Measurements from ENCODE around the gene POU6F2. TPM values are rescaled to one million over a fixed set of nuclear protein-coding genes. Genes with fewer than 3 reads are reported as not detected.

Gene POU6F2
- total RNA-seq, 1 experiment from 2014 or later: not detected

GRCh38 chr7:39458061-39458745 lies 480.5 kb downstream of the POU6F2 start:
- DNase-seq (ENCODE audit: low spot score): peak; percentile 30
- TF ChIP-seq CTCF (conservative IDR thresholded peaks at IDR 0.05; ENCODE audit: low read depth, low read length) (no peak), EZH2 (IDR thresholded peaks at IDR 0.05; ENCODE audit: borderline replicate concordance, low read depth, low read length, poor library complexity, severe bottlenecking) (no peak)
- H3K4me1 ChIP-seq (ENCODE audit: insufficient read depth, low read length, poor library complexity, severe bottlenecking): peaks cover 14% of the 10 kb centered on the region
- ChIA-PET POLR2A (ENCODE audit: low non-redundant PET) (no interaction called here), CTCF (no interaction called here)
- H3K4me3 ChIP-seq (ENCODE audit: low read depth, low read length, poor library complexity, severe bottlenecking): no peak overlapping the region
- intact Hi-C loops (cut with micrococcal nuclease; ENCODE audit: unreplicated experiment): no loop called here
- no peaks in the 10 kb centered on the region for H3K36me3 ChIP-seq (ENCODE audit: insufficient read depth, low read length, poor library complexity, severe bottlenecking)
- peaks cover 65% of the 10 kb centered on the region for H3K27me3 ChIP-seq (replicated peaks; ENCODE audit: insufficient read depth, low read depth, low read length, poor library complexity)
- H3K9me3 ChIP-seq (ENCODE audit: low read depth, low read length, poor library complexity, severe bottlenecking): no peaks in the 10 kb centered on the region
- BruUV-seq (replicated peaks): no TSS peak
- no peak overlapping the region for H3K27ac ChIP-seq (ENCODE audit: low read depth, low read length, poor library complexity, severe bottlenecking)

- DNase-seq (ENCODE audit: low spot score): peak; percentile 33
- TF ChIP-seq EZH2 (IDR thresholded peaks at IDR 0.05; ENCODE audit: borderline replicate concordance, low read depth, low read length, poor library complexity, severe bottlenecking) (no peak), CTCF (conservative IDR thresholded peaks at IDR 0.05; ENCODE audit: low read depth, low read length) (no peak)
- BruUV-seq (replicated peaks): no TSS peak
- Histone ChIP-seq H3K4me3 (ENCODE audit: low read depth, low read length, poor library complexity, severe bottlenecking) (no peak overlapping the region), H3K36me3 (ENCODE audit: insufficient read depth, low read length, poor library complexity, severe bottlenecking) (no peaks in the 10 kb centered on the region), H3K9me3 (ENCODE audit: low read depth, low read length, poor library complexity, severe bottlenecking) (no peaks in the 10 kb centered on the region), H3K4me1 (ENCODE audit: insufficient read depth, low read length, poor library complexity, severe bottlenecking) (peaks cover 14% of the 10 kb centered on the region), H3K27me3 (replicated peaks; ENCODE audit: insufficient read depth, low read depth, low read length, poor library complexity) (peaks cover 78% of the 10 kb centered on the region), H3K27ac (ENCODE audit: low read depth, low read length, poor library complexity, severe bottlenecking) (no peak overlapping the region)
- intact Hi-C loops (cut with micrococcal nuclease; ENCODE audit: unreplicated experiment): loop anchor here (5.0 kb wide), 1 partner anchor 527 kb away; no protein-coding TSS in a partner anchor
- ChIA-PET CTCF (no interaction called here), POLR2A (ENCODE audit: low non-redundant PET) (no interaction called here)
These were observed 481.9 kb downstream of the POU6F2 start for GRCh38 chr7:39459636-39460035.

- Histone ChIP-seq H3K27me3 (replicated peaks; ENCODE audit: insufficient read depth, low read depth, low read length, poor library complexity) (peaks cover 70% of the 10 kb centered on the region), H3K27ac (ENCODE audit: low read depth, low read length, poor library complexity, severe bottlenecking) (no peak overlapping the region), H3K4me3 (ENCODE audit: low read depth, low read length, poor library complexity, severe bottlenecking) (no peak overlapping the region), H3K9me3 (ENCODE audit: low read depth, low read length, poor library complexity, severe bottlenecking) (no peaks in the 10 kb centered on the region), H3K4me1 (ENCODE audit: insufficient read depth, low read length, poor library complexity, severe bottlenecking) (peaks cover 14% of the 10 kb centered on the region), H3K36me3 (ENCODE audit: insufficient read depth, low read length, poor library complexity, severe bottlenecking) (no peaks in the 10 kb centered on the region)
- DNase-seq (ENCODE audit: low spot score): no peak
- ChIA-PET CTCF (no interaction called here), POLR2A (ENCODE audit: low non-redundant PET) (no interaction called here)
- intact Hi-C loops (cut with micrococcal nuclease; ENCODE audit: unreplicated experiment): loop anchor here (5.0 kb wide), 1 partner anchor 528 kb away; no protein-coding TSS in a partner anchor
- TF ChIP-seq EZH2 (IDR thresholded peaks at IDR 0.05; ENCODE audit: borderline replicate concordance, low read depth, low read length, poor library complexity, severe bottlenecking) (no peak), CTCF (conservative IDR thresholded peaks at IDR 0.05; ENCODE audit: low read depth, low read length) (no peak)
- no TSS peak for BruUV-seq (replicated peaks)
These were observed 482.8 kb downstream of the POU6F2 start for GRCh38 chr7:39460486-39460885.

All from A673 (cell line).